ENCODE data around the gene PBXIP1. TPM values are rescaled to one million over a fixed set of nuclear protein-coding genes. Genes with fewer than 3 reads are reported as not detected.

Gene PBXIP1
- total RNA-seq, 2 experiments from 2014 or later = 23.8 to 37.7 TPM

DNA sequence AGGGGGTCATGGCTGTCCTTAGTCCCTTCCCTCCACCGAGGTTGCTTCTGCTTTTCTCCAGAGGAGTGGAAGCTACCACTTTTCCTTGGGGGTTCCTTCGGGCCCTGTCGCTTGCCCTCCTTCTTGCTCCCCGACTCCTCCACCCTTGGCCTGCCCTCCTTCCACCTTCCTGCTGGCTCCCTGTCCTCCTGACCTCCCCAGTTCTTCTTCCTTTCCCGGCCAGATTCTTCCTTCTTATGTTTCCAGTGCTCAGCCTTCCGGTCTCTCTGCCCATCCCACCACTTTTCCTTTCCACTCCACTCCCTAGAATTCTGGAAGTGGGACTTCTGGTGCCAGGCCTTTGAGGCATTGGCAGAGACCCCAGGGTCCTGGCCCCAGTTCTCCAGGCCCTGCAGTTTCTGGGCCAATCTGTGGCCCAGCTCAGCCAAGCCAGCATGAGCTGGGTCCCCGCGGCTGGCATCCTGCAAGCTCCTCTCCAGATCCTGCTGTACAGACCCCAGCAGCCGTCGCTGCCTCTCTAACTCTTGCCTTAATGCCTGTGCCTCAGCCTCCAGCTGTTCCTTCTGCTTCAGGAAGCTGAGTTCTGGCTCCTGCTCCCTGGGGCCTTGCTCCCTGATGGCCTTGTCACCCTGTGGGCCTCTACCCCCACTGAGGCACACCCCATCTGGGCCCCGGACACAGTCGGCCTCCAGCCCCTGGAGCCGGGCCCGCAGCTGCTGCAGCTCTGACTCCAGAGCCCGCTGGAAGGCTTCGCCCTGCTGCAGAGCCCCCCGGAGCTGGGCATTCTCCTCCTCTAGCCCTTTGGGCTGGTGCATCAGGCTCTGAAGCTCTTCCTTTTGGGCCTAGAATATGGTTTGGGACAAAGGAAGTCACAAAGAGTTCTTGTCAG, 9.7 kb downstream of the PBXIP1 start:
- Histone ChIP-seq H4K20me1 (ENCODE audit: insufficient read depth, low read length) (no peaks in the 10 kb centered on the region), H2AFZ (ENCODE audit: low read length) (no peak overlapping the region), H3K4me2 (ENCODE audit: low read length) (no peak overlapping the region), H3K36me3 (ENCODE audit: insufficient read depth, low read length) (peaks cover 35% of the 10 kb centered on the region), H3K4me3 (ENCODE audit: low read depth, low read length, poor library complexity, severe bottlenecking) (no peak overlapping the region), H3K27ac (ENCODE audit: low read depth, low read length, poor library complexity, severe bottlenecking) (no peak overlapping the region), H3K9me3 (ENCODE audit: low read length) (no peaks in the 10 kb centered on the region), H3K9me2 (ENCODE audit: insufficient read depth, low read length) (no peaks in the 10 kb centered on the region), H3K4me1 (ENCODE audit: insufficient read depth, low read length, poor library complexity, severe bottlenecking) (peaks cover 56% of the 10 kb centered on the region), H3K79me2 (ENCODE audit: insufficient read depth, low read depth, low read length) (peaks cover 12% of the 10 kb centered on the region; the same call in 1 of the 2 replicates)
- BruUV-seq (replicated peaks) = no TSS peak
- CTCF ChIA-PET (ENCODE audit: unreplicated experiment) = no interaction called here
- DNase-seq (ENCODE audit: low spot score) = no peak
- intact Hi-C loops (cut with micrococcal nuclease; ENCODE audit: unreplicated experiment) = no loop called here
- POLR2A ChIA-PET = no interaction called here
- no peak for TF ChIP-seq CTCF (conservative IDR thresholded peaks at IDR 0.05; ENCODE audit: low read length)
- no peak for TF ChIP-seq EZH2phosphoT487 (IDR thresholded peaks at IDR 0.05; ENCODE audit: borderline replicate concordance, low read depth, low read length)

- ChIA-PET POLR2A (interaction anchor here (0.6 to 1.9 kb wide), 2 partner anchors 9 to 40 kb away, joined by 4 to 7 read pairs; partner anchors contain the start of gene PMVK), CTCF (ENCODE audit: unreplicated experiment) (interaction anchor here (2.2 kb wide), 1 partner anchor 9 kb away, joined by 13 read pairs; the partner anchor contains the start of gene PBXIP1)
- TF ChIP-seq CTCF (conservative IDR thresholded peaks at IDR 0.05; ENCODE audit: low read length) = no peak
- no peak for TF ChIP-seq EZH2phosphoT487 (IDR thresholded peaks at IDR 0.05; ENCODE audit: borderline replicate concordance, low read depth, low read length)
- Histone ChIP-seq H3K27ac (ENCODE audit: low read depth, low read length, poor library complexity, severe bottlenecking) (peak overlapping the region; percentile 98), H3K79me2 (ENCODE audit: insufficient read depth, low read depth, low read length) (peaks cover 20% of the 10 kb centered on the region; the same call in 1 of the 2 replicates), H4K20me1 (ENCODE audit: insufficient read depth, low read length) (no peaks in the 10 kb centered on the region), H3K9me2 (ENCODE audit: insufficient read depth, low read length) (no peaks in the 10 kb centered on the region), H3K4me3 (ENCODE audit: low read depth, low read length, poor library complexity, severe bottlenecking) (peak overlapping the region; percentile 67), H3K4me2 (ENCODE audit: low read length) (peak overlapping the region; percentile 99), H3K9me3 (ENCODE audit: low read length) (no peaks in the 10 kb centered on the region), H3K4me1 (ENCODE audit: insufficient read depth, low read length, poor library complexity, severe bottlenecking) (peaks cover 56% of the 10 kb centered on the region), H3K36me3 (ENCODE audit: insufficient read depth, low read length) (peaks cover 26% of the 10 kb centered on the region), H2AFZ (ENCODE audit: low read length) (no peak overlapping the region)
- no peak for DNase-seq (ENCODE audit: low spot score)
- intact Hi-C loops (cut with micrococcal nuclease; ENCODE audit: unreplicated experiment) = no loop called here
- BruUV-seq (replicated peaks) = no TSS peak
Measured at GRCh38 chr1:154945160-154945961, 10.5 kb downstream of the PBXIP1 start.

All from OCI-LY7 (cell line).